SK-N-MC (cell line): ENCODE data around the gene STON2.

Experiments
- DNase-seq: peaks from one replicate; pipeline ENCODE4 v3.0.0-alpha.2; 2011; ENCODE audit warnings: low read depth, low spot score
- H3K27ac ChIP-seq: fragments of 200-600 bp; sonication (generic); 2 replicates; pipeline ENCODE4 v1.5.1; 2016; ENCODE audit warnings: mixed run types
- H3K36me3 ChIP-seq: fragments of 200-600 bp; sonication (generic); 2 replicates; pipeline ENCODE4 v1.6.1; 2017; ENCODE audit warnings: antibody characterized with exemption, low read length, mixed read lengths; ENCODE audit not compliant: insufficient read depth
- H3K4me3 ChIP-seq: fragments of 200-600 bp; sonication (generic); 2 replicates; pipeline ENCODE4 v1.5.1; 2016
- H3K9ac ChIP-seq: fragments of 200-600 bp; sonication (generic); 2 replicates; pipeline ENCODE4 v1.8.0; 2017; ENCODE audit warnings: mixed run types, mixed read lengths; ENCODE audit not compliant: insufficient read length
- H3K9me3 ChIP-seq: fragments of 200-600 bp; sonication (generic); 2 replicates; pipeline ENCODE4 v1.6.1; 2017; ENCODE audit warnings: low read depth, mild to moderate bottlenecking, antibody characterized with exemption, low read length, moderate library complexity, mixed read lengths
- EZH2 ChIP-seq: fragments of 200-600 bp; sonication (generic); IDR thresholded peaks from one replicate; pipeline ENCODE4 v1.6.1; 2017; ENCODE audit warnings: antibody characterized with exemption
- FOXP2 ChIP-seq: optimal IDR thresholded peaks from 2 replicates; pipeline ENCODE3; 2011; ENCODE audit warnings: mild to moderate bottlenecking, moderate library complexity; ENCODE audit not compliant: insufficient read depth; ENCODE audit errors: extremely low read length, control extremely low read depth
- POLR2AphosphoS5 ChIP-seq: IDR thresholded peaks from 2 replicates; pipeline ENCODE4 v1.6.1; 2012; ENCODE audit warnings: mild to moderate bottlenecking, low read depth, low read length, borderline replicate concordance

The STON2 gene

DNA sequence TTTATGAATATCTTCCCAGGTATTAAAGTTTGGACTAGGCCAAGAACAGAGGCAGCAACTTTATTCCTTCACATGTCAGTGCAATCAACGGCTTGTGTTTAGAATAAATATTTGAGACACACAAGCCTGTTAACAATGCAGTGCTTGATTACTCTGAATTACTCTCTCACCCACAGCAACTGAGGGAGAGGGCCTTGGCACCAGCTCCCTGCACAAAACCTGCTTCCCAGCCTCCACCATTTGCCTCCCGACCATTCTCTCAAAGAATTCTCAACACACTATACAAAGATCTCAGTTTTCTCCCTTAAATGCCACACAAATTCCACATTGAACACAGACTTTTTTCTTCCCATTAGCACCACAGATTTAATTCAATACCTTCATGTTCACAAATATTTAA is 77.0 kb downstream of the STON2 start:
- Histone ChIP-seq H3K9me3 (no peaks in the 10 kb centered on the region), H3K36me3 (no peaks in the 10 kb centered on the region), H3K9ac (no peak overlapping the region), H3K4me3 (no peak overlapping the region), H3K27ac (no peak overlapping the region)
- TF ChIP-seq EZH2 (no peak), POLR2AphosphoS5 (no peak), FOXP2 (no peak)
- no peak for DNase-seq

DNA sequence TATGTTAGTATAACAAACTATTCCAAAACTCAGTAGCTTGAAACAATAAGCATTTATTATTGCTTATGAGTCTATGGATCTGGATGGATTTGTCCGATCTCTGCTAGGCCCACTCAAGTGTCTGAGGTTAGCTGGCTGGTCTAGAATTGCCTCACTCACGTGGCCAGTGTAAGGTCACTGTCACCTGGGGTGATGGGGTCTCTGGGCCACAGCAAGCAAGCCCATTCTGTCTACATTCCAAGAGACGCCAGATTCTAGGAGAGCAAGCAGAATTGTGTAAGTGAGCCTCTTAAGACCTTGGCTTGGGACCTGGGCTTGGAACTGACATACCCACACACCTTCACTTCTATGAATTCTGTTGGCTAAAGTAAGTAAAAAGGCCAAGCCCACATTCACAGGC is 80.2 kb downstream of the STON2 start:
- Histone ChIP-seq H3K9me3 (no peaks in the 10 kb centered on the region), H3K27ac (no peak overlapping the region), H3K4me3 (no peak overlapping the region), H3K9ac (no peak overlapping the region), H3K36me3 (no peaks in the 10 kb centered on the region)
- DNase-seq = no peak
- TF ChIP-seq EZH2 (no peak), POLR2AphosphoS5 (no peak)

DNA sequence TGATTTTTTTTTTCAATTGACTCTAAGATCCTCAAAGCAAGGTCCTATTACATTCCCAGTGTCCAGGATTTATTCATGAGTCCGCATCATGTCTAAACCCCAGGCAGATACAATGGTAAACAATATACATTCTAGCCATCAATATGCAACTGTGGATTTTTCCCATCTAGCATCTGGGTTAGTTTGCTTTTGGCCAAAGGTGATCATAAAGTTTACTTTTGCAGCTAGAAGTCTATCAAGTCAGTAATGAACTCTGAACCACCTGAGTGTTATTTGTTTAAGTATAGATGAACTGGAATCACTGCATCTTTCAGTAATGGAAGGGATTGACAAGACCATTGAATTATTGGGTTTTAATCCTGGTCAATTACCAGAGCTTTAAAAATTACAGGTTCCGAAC is 80.8 kb downstream of the STON2 start:
- TF ChIP-seq POLR2AphosphoS5 = no peak
- TF ChIP-seq FOXP2 = no peak
- no peak for TF ChIP-seq EZH2
- Histone ChIP-seq H3K9me3 (no peaks in the 10 kb centered on the region), H3K27ac (no peak overlapping the region), H3K36me3 (no peaks in the 10 kb centered on the region), H3K9ac (no peak overlapping the region), H3K4me3 (no peak overlapping the region)
- no peak for DNase-seq

DNA sequence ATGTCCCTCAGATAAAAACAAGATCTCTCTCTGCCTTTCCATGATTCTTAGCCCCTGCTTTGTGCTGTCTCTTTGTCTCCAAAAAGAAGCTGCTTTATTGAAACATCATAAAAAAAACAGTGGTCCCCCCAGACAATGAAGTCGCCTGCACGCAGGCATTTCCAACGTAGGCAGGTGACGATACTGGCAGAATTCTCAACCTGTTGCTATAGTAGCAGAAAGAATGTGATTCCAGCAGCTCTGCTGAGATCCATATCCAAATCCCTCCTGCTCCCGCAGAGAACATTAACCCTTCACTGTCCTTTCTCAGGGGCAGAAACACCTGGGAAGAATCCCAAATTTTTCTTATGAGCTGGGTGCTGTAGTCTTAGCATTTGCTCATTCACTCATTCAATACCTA is 84.8 kb downstream of the STON2 start:
- Histone ChIP-seq H3K9ac (no peak overlapping the region), H3K27ac (no peak overlapping the region), H3K36me3 (no peaks in the 10 kb centered on the region), H3K9me3 (no peaks in the 10 kb centered on the region), H3K4me3 (no peak overlapping the region)
- no peak for DNase-seq
- no peak for TF ChIP-seq EZH2
- no peak for TF ChIP-seq FOXP2
- TF ChIP-seq POLR2AphosphoS5 = no peak

DNA sequence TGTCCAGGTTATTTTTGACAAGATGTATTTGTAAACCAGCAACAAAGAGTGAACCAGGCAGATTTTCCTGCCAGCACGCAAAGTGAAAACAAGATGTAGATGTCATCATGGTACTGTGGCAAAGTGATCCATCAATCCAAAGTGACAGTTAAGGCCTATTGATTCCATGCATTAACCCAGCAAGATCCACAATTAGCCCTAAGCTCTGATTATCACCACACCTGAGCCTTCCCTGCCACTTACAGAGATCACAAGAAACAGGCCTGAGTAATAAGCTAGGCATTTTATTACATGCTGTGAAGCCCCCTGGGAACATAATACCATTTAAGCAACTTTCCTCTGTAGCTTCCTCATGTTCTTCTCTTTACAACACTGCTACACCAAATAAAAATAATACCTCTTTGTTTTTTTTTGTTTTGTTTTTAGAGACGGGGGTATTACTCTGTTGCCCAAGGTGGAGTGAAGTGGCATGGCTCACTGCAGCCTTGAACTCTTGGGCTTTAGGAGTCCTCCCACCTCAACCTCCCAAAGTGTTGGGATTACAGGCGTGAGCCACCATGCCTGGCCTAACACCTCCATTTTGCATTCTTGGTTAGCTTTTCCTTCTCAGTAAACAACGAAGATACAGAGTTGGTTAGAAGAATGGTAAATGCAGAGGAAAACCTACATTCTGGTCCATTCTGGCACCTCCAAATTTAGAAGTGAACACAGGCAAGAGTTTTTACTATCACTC is 85.5 kb downstream of the STON2 start:
- H3K27ac ChIP-seq = no peak overlapping the region
- no peak for DNase-seq
- H3K9ac ChIP-seq = no peak overlapping the region
- no peaks in the 10 kb centered on the region for H3K9me3 ChIP-seq
- TF ChIP-seq EZH2 (no peak), POLR2AphosphoS5 (no peak), FOXP2 (no peak)
- H3K36me3 ChIP-seq = no peaks in the 10 kb centered on the region
- no peak overlapping the region for H3K4me3 ChIP-seq

DNA sequence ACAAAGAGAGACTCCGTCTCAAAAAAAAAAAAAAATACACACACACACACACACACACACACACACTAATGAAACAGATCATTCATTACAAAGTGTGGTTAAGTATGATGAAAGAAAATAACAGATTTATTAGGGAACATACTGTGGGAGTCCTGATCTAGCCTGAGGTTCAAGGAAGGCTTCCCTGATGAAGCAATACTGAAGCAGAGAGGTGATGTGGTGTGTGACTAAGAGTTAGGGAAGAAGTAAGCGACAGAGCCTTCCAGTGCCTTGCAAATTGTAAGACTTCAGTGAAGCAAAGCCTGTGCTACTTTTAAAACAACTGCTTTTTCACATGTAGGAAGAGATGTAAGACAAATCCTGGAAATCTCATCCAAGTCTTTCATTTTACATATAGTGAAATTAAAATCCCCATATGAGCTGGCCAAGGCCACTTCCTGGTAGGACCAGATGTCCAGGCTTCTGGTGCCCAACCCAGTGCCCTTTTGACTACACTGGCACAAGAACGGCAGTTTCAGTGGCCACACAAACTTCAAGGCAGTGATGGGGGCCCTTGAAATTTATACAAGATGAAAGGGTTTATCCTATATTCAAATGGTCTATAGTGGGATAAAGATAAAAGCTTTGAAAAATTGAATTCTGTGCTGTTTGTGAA is 86.2 kb downstream of the STON2 start:
- no peak overlapping the region for H3K27ac ChIP-seq
- no peaks in the 10 kb centered on the region for H3K9me3 ChIP-seq
- no peak overlapping the region for H3K4me3 ChIP-seq
- no peak for DNase-seq
- no peak overlapping the region for H3K9ac ChIP-seq
- no peaks in the 10 kb centered on the region for H3K36me3 ChIP-seq
- TF ChIP-seq POLR2AphosphoS5 (no peak), EZH2 (no peak), FOXP2 (no peak)

DNA sequence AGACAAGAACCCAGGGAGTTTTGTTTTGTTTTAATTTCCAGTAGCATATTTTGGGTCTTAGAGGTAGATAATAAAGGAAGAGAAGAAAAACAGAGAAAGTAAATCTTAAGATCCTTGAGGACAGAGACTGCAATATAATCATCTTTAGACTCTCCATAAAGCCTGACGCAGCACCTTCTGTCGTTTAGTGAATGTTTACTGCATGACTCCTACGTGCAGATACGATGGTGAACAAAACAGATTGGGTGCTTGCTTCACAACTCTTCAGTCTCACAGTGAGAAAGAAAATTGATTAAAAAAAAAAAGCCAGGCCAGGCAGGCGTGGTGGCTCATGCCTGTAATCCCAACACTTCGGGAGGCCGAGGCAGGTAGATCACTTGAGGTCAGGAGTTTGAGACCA is 86.9 kb downstream of the STON2 start:
- no peak for DNase-seq
- TF ChIP-seq POLR2AphosphoS5 (no peak), EZH2 (no peak), FOXP2 (no peak)
- Histone ChIP-seq H3K36me3 (no peaks in the 10 kb centered on the region), H3K9ac (no peak overlapping the region), H3K27ac (no peak overlapping the region), H3K4me3 (no peak overlapping the region), H3K9me3 (no peaks in the 10 kb centered on the region)

DNA sequence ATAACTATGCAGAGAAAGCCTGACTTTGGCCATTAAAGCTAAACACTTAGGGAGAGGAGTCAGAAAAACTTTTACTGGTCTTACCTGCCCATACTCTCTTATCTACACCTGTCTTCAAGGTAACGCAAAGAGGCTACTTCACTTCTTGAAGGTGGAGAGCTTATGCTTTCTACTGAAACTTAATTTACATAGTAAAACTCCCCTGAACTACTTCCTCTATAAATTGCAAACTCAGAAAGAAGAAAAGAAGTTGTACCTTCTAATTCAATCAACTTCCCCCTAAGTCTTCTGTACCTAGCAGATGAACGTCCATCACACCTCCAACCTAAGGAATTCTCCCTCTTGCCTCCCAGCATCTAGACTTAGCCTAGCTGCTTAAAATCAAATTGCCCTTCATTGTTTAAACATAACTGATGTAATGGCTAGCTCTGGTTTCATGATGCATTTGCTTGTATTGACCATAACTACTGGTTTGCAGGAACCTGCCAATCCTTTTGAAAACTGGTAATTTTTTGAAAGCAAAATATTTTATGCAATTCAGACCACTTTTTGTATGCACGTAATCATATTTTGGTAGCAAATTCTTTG is 87.7 kb downstream of the STON2 start:
- DNase-seq = no peak
- H3K9me3 ChIP-seq = no peaks in the 10 kb centered on the region
- no peak overlapping the region for H3K27ac ChIP-seq
- no peak overlapping the region for H3K9ac ChIP-seq
- no peak for TF ChIP-seq EZH2
- TF ChIP-seq POLR2AphosphoS5 = no peak
- no peak for TF ChIP-seq FOXP2
- H3K36me3 ChIP-seq = no peaks in the 10 kb centered on the region
- H3K4me3 ChIP-seq = no peak overlapping the region

DNA sequence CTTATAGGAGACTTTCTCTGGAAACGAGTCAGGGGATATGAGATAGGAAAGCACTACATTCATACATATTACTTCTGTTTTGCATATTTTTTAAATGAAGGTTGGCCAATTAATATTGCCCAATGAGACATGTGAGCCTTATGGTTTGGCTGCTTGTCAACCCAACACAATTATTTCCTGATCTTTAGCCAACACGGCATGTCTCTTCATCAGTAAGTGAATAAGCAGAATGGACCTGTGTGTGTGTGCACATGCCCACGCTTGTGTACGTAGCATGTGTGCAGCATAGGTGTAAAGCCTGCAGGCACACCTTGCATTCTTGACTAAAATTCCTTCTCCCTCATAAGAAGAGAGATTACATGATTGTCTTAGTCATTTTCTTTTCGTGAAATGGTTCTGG is 88.3 kb downstream of the STON2 start:
- no peak overlapping the region for H3K9ac ChIP-seq

More for the DNA sequence above, 88.3 kb downstream of the STON2 start:
- H3K4me3 ChIP-seq = no peak overlapping the region
- no peaks in the 10 kb centered on the region for H3K9me3 ChIP-seq
- TF ChIP-seq FOXP2 = no peak
- TF ChIP-seq EZH2 = no peak
- TF ChIP-seq POLR2AphosphoS5 = no peak
- no peak overlapping the region for H3K27ac ChIP-seq
- no peaks in the 10 kb centered on the region for H3K36me3 ChIP-seq
- DNase-seq = no peak
